A549 treated with DMSO at 1 μM for 4 hours (cell line): ENCODE data around the gene S100A5. TPM values are rescaled to one million over a fixed set of nuclear protein-coding genes. Genes with fewer than 3 reads are reported as not detected.

ENCODE experiments used
- total RNA-seq: library from RNA; stranded (reverse); fragments of 200-300 nt; extraction: Qiagen RNA extraction; gene quantifications from 5 replicates; pipeline ENCODE4 v1.2.3, GENCODE V29; 2022; ENCODE audit warnings: low read depth

Gene S100A5, protein sequence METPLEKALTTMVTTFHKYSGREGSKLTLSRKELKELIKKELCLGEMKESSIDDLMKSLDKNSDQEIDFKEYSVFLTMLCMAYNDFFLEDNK
- total RNA-seq = 0.52 to 0.90 TPM (median 0.69 TPM) in 4 of 5 replicates, not detected in the other

DNA sequence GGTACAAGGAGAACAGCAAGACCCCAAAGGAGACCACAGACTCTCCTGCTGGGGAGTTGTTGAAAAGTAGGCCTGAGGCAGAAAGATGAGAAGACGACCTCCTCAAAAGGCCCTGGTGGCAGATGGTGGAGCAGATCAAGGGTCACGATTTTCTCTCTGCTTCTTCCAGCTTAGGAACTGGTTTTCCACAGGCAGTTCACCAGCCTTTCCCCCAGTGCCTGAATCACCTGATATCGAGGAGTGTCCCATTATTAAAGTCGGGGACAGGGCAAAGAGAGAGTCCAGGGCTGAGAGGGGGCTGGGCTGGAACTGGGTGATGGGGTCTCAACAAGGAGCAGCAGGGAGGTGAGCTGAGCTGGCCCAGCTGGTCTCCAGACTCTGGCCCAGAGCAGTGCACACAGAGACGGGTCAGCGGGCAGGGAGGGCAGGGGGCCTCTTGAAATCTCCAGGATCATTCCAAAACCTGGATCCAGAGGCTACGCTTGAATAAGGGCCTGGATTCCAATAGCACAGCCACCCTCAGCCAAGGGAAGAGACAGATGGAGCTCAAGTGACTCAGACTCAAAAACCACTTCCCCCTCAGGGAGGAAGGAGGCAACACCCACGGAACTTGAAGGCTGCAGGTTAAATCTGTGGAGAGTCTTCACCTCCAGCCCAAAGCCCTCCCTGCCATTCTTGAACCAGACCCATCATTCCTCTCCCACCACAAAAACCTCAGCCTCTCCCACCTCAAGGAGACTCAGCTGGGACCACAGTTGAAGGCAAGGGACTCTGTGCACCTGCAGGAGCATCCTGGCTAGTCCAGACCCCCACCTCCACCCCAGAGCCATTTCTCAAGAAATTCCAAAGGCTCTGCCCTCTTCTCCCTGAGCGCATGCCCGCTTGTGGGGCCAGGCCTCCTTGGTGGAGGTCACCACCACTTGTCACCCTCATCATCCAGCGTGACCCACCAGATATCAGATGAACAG lies at the start of gene S100A5:
S100A5 (minus strand) TSS at position 541 of the 968 bp plus-strand sequence. CDS start 743 bp downstream, outside the sequence.

DNA sequence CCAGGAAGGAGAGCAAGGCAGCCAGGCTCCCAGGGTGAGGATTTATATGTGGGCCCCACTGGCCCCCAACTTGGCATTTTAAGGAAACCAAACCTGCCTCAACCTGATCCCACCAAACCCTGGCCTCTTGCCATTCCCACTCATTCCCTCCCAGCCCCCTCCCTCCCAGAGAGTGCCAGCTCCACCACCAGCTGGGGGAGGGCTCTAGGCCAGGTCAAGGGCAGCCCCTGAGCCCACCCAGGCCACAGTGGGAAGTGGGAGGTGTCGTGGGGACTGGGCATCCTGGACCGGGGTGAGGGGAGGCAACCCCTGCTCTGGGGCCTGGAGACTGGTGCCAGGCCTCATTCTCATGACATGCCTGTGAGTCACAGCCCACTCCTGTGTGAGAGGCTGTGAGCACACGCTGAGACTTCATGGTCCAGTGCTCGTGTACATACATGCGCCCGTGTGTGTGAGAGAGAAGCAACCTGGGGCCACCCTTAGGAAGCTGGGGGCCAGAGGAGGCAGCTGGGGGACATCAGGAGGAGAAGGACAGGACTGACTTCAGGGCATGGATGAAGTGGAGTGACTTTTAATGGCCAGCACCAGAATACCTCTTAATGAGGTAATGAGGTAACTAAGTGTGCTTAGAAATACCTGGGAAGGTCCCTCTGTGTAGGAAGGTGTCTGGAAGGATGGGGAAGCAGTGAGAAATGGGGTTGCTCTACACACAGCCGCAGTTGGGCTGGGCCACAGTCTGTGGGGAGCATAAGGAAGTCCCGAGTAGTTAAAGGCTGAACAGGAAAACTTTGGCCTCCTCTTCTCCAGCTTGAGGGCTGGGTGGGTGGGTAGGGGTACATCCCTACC lies 25.0 kb upstream of the S100A5 start, which contains the start of gene S100A2:
S100A2 (minus strand) TSS at position 316 of the 846 bp plus-strand sequence. CDS start 1,967 bp downstream, outside the sequence.

DNA sequence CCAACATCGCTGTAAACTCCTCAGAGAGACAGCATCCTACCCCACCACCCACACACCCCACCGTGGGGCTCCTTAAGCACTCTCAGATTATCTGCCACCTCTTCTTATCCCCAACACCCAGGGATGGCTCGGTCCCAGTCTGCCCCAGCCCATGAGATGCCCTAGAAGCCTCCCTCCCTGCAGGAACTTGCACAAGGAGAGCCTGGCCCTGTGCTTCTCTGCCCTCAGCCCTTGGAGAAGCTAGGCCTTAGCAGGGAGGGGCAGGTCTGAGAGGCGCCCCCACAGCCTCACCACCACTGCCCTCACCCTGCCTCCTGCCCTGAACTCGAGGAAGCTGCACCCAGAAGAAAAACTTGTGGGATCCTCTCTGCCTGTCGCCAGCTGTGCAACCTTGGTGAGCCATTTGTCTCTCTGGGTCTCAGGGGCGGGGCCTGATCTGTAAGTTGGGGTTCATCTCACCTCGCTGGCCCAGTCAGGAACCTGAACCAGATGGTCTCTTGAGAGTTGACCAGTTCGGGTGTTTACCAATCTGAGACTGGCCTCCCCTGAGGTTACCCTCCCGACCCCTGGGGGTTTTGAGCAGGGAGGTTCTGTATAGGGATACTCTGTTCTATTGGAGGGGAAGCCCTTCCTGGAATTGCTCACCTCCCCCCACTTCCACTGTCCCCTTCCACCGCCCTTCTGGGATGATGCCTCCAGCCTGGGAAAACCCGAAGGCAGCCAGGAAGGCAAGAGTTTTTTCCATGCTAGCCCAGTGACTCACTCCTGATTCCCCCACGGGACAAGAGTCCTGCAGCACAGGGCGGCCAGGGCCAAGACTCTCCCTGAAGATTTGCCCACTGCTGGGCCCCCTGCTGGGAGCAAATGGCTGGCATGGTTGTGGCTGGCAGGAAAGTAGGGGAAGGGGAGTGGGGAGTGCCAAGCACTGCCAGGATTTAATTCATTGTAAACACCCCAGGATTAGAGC lies 8.3 kb upstream of the S100A5 start, which contains the start of gene S100A3:
S100A3 (minus strand) TSS at position 537 of the 967 bp plus-strand sequence. CDS start 773 bp downstream, outside the sequence.

DNA sequence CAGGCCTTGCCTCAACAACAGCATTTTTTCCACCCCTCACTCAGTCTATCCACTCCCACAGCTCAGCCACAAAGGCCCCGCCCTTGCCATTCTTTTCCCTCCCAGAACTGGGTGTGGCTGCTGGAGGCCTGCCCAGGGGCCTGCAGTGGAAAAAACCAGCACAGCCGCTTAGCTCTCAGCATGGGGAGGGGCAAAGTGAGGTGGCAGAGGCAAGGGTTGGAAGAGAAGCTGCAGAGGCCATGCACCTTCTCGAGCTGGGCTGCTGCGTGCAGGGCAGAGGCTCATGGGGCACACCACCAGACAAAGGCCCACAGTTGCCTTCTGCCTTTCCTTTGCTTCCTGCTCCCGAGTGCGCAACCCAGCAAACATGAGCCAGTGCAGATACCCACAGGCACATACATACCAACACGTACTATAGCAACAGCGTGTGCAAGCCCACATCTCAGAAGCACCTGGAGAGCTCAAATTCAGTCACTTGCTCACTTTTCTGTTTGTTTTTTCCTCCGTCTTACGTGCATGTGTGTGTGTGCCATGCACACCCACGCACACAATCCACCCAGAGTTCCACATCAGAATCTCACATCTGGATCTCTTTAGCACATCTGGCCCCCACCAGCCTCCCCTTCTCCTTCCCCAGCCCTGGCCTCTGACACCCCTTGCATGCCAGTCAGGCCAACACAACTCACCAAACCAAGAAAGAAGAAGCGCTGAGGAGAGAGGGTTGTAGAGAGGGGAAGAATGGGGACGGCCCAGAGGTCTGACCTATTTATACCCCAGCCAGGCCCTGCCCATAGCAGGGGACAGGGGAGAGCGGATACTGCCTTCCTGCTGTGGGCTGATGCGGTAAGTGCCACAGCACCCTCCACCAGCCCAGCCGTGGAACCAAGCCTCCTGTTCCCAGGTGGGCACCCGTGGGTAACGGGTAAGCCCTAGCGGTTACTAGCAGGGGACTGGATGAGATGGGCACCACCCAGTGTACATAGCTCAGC lies 4.6 kb upstream of the S100A5 start, which contains the start of gene S100A4:
S100A4 (minus strand) TSS at position 740 of the 989 bp plus-strand sequence. CDS start 1,012 bp downstream, outside the sequence.

DNA sequence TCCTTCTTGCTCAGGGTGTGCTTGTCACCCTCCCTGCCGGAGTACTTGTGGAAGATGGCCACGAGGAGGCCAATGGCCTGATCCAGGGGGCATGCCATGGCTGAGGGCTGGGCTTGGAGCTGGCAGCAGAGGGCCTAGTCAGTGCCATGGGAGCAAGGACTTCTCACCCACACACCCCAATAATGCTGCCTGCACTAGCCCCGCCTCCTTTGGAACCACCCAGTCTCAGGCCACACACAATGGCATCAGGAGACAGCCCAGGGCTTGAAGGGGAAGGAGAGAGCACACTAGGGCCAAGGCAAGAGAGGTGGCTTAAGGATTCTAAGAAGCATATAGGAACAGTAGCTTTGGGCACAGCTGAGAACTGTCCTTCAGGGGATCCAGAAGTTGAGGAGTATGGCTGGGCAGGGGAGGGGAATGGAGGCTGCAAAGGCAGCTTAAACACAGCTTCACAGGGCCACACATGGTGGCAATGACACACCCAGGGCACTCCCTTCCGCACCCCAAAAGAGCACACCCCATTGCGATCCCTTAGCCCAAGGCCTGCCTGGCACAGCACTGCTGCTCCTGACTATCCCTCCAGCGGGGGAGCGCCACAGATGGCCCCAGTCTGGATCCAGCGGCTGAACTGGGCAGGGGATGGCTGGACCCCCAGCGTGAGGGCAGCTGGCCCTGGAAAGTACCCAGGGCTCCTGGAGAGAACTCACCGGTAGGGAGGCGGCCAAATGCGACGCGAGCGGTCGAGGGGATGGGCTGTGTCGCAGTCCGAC lies 5.3 kb downstream of the S100A5 start, which contains the start of gene S100A6:
S100A6 (minus strand) TSS at position 750 of the 770 bp plus-strand sequence; CDS start at position 98, 652 bp downstream.

Other genes starting within 250 kb of the S100A5 start
- gene PGLYRP3, start 228.0 kb downstream of the S100A5 start, total RNA-seq = not detected in 5 replicates
- gene PGLYRP4, start 192.1 kb downstream of the S100A5 start, total RNA-seq = not detected in 5 replicates
- 0.52 to 1.0 TPM (median 0.95 TPM) in 5 replicates for gene S100A9, start 183.1 kb downstream of the S100A5 start, total RNA-seq
- not detected in 5 replicates for gene S100A12, start 165.3 kb downstream of the S100A5 start, total RNA-seq
- gene S100A8, start 149.9 kb downstream of the S100A5 start, total RNA-seq = not detected in 5 replicates
- gene S100A7A, start 124.4 kb downstream of the S100A5 start, total RNA-seq = not detected in 5 replicates
- not detected in 5 replicates for gene S100A7, start 80.3 kb downstream of the S100A5 start, total RNA-seq
- 3,152 to 3,428 TPM (median 3,355 TPM) in 5 replicates for gene S100A6, start 4.9 kb downstream of the S100A5 start, total RNA-seq
- gene S100A4, start 4.9 kb upstream of the S100A5 start, total RNA-seq = 1,502 to 1,789 TPM (median 1,685 TPM) in 5 replicates
- gene S100A3, start 8.3 kb upstream of the S100A5 start, total RNA-seq = 79.7 to 94.4 TPM (median 93.6 TPM) in 5 replicates
- 16.8 to 29.9 TPM (median 23.4 TPM) in 5 replicates for gene S100A2, start 24.9 kb upstream of the S100A5 start, total RNA-seq
- gene S100A16, start 72.2 kb upstream of the S100A5 start, total RNA-seq = 441 to 483 TPM (median 469 TPM) in 5 replicates
- gene S100A14, start 75.4 kb upstream of the S100A5 start, total RNA-seq = 0.30 to 0.74 TPM (median 0.60 TPM) in 5 replicates
- 154 to 169 TPM (median 160 TPM) in 5 replicates for gene S100A13, start 86.6 kb upstream of the S100A5 start, total RNA-seq
- 0.15 to 0.83 TPM (median 0.47 TPM) in 5 replicates for gene S100A1, start 87.5 kb upstream of the S100A5 start, total RNA-seq
- 72.8 to 90.3 TPM (median 76.0 TPM) in 5 replicates for gene CHTOP, start 93.1 kb upstream of the S100A5 start, total RNA-seq
- 53.6 to 58.0 TPM (median 56.5 TPM) in 5 replicates for gene SNAPIN, start 117.8 kb upstream of the S100A5 start, total RNA-seq
- gene ILF2, start 130.1 kb upstream of the S100A5 start, total RNA-seq = 268 to 316 TPM (median 275 TPM) in 5 replicates
- gene NPR1, start 137.8 kb upstream of the S100A5 start, total RNA-seq = 0.95 to 1.3 TPM (median 1.1 TPM) in 5 replicates
- 12.0 to 23.1 TPM (median 21.7 TPM) in 5 replicates for gene INTS3, start 187.1 kb upstream of the S100A5 start, total RNA-seq
- 1.1 to 2.0 TPM (median 1.4 TPM) in 5 replicates for gene SLC27A3, start 234.5 kb upstream of the S100A5 start, total RNA-seq